ENCODE data around the gene RIMBP2.
"Not testable (repeated sequence)": the region's sequence is repeated elsewhere in the genome, so short reads cannot be mapped to it uniquely, and the experiment has no call there.

The RIMBP2 gene

DNA sequence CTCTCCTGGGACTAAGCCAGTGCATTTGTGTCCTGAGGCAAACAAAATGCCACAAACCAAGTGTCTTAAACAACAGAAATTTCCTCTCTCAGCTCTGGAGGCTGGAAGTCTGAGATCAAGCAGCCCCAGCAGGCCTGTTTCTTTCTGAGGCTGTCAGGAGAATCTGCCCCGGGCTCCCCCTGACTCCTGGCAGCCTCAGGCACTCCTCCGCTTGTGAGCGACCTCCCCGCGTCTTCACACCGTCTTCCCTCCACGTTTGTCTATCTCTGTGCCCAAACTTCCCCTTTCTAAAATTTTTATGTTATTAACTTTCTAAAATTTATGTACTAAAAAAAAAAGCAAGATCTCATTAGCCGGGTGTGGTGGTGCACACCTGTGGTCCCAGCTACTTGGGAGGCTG is 59.7 kb downstream of the RIMBP2 start:
- no peak for DNase-seq (ENCODE audit: low read depth)

DNA sequence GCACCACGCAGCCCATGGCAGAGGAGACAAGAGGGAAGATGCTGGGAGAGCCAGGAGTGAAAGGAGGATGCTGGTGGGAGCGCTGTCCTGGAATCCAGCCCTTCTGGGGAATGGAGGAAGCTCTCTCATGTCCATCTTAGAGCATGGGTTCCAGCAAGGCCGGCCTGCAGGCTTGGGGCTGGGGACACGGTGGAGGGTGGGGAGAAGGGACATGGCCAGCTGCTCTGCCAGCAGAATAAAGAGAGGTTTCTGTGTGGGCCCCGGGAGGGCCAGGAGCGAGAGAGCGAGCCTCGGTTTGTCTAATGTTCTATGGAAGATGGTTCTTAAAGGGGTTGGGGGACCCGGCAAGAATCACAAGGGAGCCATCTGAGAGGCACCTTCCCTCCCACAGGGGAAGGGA is 60.2 kb downstream of the RIMBP2 start:
- no peak for DNase-seq (ENCODE audit: low read depth)

DNA sequence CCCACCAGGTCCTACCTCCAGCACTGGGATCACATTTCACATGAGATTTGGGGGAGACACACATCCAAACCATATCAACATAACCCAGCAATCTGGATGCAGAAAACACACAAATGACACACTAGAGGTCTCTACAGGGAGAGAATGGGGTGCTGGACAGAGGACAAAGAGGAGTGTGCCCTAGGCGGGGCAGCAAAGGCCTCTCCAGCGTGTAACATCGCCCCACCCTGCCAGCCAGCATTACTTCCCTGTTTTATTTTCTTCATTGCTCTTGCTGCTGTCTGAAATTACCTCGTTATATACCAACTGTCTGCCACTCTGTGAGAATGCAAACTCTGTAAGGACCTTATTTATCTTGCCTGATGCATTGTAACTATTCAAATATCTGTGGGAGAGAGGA is 61.1 kb downstream of the RIMBP2 start:
- no peak for DNase-seq (ENCODE audit: low read depth)

DNA sequence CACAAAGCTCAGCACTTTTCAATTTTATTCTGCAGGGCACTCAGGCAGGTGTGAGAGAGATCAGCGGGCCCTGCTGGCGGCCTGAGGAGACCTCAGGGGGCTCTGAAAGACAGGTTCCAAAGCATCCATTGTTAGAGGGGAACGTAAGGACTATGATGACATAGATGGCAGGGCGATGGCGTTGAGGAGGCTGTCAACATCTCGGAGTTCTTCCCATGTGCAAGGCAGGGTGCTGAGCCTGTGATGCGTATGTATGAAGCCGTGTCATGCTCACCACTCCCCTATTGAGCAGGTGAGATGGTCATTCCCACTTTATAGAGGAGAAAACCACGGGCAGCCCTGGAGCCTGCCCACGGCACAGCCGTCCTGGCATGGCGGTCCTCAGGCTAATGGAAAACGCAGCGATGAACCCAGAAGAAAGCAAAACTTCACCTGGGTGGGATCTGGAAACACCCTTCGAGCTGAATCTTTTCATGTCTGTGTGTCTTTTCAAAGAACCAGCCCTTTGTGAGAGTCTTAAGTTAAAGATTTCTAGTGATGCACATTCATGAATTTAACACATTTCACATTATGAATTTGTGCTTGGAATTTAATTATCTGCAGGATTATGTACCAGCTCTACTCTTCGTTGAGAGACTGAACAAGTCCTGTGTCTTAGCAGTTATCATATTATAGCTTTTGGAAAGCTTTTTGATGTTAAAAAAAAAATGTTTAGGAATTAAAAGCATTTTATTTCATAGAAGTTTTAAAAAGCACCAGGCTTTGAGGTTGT is 64.7 kb downstream of the RIMBP2 start:
- DNase-seq (ENCODE audit: low read depth): no peak

- DNase-seq (ENCODE audit: low read depth): no peak
These were observed 66.0 kb downstream of the RIMBP2 start for GRCh38 chr12:130650131-130650530.

DNA sequence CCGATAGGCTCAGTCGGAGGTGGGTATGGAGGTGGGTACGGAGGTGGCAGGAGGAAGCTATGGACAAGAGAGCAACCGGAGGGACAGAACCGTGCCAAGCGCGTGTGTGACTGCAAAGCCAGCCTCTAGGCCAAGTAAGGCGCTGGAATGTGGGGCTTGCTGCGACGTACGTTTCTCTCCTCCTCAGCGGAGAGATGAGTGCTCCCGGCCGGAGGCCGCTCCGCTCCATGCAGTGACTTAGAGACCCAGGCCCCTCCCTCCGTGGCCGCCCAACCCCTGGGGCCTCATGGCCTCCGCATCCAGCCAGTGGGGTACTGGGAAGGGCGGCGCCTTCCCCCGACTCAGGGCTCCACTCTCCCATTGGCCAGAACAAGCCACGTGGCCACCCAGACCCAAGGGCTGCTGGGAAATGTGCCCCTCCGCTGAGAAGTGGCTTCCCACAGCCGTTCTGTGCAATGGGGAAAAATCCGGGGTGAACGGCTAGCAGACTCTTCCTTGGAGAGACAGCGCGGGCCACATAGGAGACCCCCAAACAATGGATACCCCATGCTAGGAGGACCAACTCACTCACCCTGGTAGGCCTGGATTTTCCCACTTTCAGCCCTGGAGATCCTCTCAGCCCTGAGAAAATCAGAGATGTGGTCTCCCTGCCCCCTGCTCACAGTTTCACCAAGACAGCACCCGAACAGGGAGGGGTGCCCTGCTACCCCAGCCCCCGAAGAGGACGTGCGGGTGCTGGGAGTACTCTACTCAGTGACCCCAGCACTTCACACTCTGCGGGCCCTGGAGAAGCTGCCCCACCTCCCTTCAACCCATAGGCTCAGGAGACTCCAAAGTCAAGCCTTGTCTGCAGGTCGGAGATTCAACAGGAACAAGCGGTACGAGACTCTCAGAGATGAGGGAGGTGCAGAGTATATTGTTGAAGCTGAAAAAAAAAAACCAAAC is 66.7 kb downstream of the RIMBP2 start:
- no peak for DNase-seq (ENCODE audit: low read depth)

- DNase-seq (ENCODE audit: low read depth): no peak
These were observed 68.3 kb downstream of the RIMBP2 start for GRCh38 chr12:130647814-130648213.

GRCh38 chr12:130646716-130647370 is 69.3 kb downstream of the RIMBP2 start:
- no peak for DNase-seq (ENCODE audit: low read depth)

- not testable (repeated sequence) for DNase-seq (ENCODE audit: low read depth)
These were observed 69.9 kb downstream of the RIMBP2 start for GRCh38 chr12:130646191-130646590.

DNA sequence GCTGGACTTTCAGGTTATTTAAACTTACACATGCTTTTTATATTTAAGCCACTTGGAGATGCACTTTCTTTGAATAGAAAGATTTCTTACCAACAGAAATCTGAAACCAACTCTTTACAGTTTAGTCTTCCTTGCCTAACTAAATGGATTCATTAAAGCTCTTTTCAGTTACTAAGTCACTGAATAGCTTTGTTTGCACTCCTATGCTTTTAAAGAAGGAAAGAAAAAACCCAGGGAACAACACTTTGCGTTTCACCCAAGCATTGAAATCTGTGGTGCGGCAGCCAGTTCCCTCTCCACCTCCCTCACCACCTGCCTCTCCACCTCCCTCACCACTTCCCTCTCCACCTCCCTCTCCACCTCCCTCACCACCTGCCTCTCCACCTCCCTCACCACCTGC is 70.3 kb downstream of the RIMBP2 start:
- no peak for DNase-seq (ENCODE audit: low read depth)

DNA sequence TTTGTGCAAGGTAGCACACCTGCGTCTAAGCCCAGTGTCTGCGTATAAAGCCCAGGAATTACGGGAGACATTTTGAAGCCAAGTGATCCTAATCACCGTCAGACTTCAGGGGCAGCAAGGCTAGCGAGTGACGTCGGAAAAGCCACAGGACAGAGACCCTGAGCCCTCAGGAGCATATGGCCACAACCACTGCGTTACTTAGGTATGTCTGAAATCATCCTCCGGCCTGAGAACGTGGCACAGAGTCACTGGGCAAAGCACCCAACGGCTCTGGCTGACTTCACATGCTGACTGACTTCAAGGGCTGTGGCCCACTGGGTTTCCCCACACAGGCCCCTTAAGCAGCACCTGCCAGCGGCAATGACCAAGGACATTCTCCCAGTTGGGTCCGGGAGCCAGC is 71.5 kb downstream of the RIMBP2 start:
- no peak for DNase-seq (ENCODE audit: low read depth)

GRCh38 chr12:130644146-130644545 is 72.0 kb downstream of the RIMBP2 start:
- DNase-seq (ENCODE audit: low read depth): no peak

DNA sequence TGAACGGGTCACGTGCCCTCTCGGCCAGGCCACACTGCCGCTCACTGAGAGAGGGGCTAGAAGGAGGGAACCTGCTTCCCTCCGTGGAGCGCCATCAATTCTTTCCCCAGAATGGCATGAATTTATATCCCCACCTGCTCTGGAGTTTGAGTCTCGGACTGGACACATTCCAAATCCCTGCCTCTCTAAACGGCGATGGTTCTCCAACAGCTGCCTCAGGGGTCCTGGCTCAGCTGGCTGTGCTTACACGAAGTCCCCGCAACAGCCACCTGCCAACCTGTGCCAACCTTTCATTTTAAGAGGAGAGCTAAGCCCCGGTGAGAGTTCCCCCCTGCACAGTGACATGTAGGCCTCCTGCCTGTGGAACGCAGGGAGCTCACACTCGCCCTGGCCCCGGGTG is 73.2 kb downstream of the RIMBP2 start:
- DNase-seq (ENCODE audit: low read depth): no peak

- DNase-seq (ENCODE audit: low read depth): no peak
These were observed 74.4 kb downstream of the RIMBP2 start for GRCh38 chr12:130641533-130642184.

- DNase-seq (ENCODE audit: low read depth): no peak
These were observed 75.2 kb downstream of the RIMBP2 start for GRCh38 chr12:130640901-130641300.

DNA sequence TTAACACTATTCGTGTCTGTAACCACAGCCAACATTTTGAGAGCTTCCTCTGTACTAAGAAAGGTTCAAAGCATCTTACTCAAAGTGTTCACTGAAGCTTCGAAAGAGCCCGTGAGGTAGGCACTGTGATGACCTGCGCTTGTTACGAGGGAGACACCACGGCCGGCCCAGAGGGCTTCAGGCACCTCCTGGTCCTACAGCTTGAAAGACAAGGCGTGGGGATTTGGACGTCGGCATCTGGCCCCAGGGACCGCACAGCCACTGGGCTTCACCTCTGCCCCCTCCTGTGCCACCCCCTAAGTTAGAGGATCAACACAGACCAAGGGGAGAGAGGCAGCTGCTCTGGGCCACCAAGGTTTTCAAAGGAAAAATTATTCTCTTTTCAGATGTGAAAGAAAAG is 75.6 kb downstream of the RIMBP2 start:
- DNase-seq (ENCODE audit: low read depth): no peak

DNA sequence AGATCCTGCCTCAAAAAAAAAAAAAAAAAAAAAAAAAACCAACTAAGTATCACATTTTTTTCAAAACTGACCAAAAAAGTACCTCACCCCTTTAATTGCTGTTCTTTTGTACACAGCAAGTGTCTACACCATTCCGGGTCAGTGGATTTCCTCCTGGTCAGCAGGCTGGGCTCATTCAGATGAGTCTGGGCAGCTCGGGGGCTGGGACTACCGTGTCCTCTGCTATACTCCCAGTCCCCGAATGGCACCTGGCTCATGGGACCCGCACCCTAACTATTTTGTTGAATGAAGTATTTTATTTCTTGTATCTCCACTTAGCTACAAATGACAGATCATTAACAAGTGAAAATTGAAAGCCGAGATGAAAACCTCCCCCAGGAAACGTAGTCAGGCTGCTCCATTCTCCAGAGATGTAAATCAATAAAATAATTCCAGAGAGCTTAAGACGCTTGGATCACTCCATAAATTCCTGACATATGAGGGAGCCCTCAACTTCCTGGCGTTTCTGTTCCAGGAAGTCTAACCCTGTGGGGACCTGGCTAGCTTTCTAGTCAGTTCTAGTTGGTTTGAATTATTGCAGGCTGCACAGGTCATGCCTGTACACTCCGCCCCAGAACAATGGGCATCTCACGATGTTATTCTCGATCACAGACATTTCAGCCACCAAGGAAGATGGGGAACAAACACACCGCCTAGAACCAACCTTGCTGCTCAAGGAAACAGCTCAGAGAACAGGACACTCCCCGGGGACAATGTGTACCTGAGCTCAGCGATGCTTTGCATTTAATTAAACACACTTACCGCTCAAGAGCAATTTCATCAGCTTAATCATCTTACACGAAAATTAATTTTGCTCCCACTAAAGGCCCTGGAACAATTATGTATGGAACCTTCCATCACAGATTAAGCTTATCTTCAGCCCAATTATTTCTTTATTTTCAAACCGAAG is 76.3 kb downstream of the RIMBP2 start:
- no peak for DNase-seq (ENCODE audit: low read depth)

GRCh38 chr12:130636370-130636769 is 79.7 kb downstream of the RIMBP2 start:
- DNase-seq (ENCODE audit: low read depth): no peak

GRCh38 chr12:130634866-130635265 is 81.2 kb downstream of the RIMBP2 start:
- no peak for DNase-seq (ENCODE audit: low read depth)

DNA sequence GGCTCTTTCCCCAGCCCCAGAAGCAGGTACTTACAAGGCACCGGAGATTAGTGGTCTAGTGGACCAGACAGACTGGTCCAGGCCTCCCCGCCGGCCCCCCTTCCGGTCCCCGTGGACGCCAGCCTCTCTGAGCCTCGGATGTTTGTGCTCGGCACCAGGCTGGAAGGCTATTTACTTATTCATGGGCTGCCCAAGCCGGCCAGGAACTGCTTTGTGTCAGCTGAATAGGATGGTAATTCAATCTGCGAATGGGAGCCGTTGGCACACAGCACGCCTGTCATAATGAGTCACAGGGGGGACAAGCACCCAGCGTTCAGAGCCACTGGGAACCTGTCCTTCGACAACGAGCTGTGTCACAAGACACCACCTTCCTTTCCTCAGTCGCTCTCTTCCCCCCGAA is 82.3 kb downstream of the RIMBP2 start:
- DNase-seq (ENCODE audit: low read depth): no peak

DNA sequence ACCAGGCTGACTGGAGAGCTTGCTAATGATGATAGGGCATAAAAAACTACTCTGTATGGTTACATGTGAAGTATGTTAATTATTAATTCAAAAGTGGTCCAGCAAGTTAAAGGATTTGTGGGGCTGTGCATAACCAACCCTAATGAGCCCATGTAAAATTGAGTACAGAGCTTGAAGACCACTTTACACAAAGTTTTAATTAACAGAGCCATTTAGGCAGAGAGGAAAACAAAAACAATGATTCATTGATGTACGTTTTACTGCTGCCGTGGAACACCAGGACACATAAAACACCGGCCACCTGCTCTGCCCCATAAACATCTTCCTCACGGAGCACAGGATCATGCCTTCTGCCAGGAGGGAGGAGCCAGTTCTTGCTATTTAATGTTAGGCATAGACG is 83.5 kb downstream of the RIMBP2 start:
- no peak for DNase-seq (ENCODE audit: low read depth)

All from EH (cell line).